ENCODE results near the gene MRPL32. TPM values are rescaled to one million over a fixed set of nuclear protein-coding genes. Genes with fewer than 3 reads are reported as not detected.

Gene MRPL32
- total RNA-seq = 61.0 and 71.0 TPM in 2 replicates

GRCh38 chr7:42931834-42932651, at the start of gene MRPL32, which contains the start of gene PSMA2:
MRPL32 (plus strand) TSS chr7:42932376; CDS start chr7:42932387, 11 bp downstream.
PSMA2 (minus strand) TSS chr7:42932174; CDS start chr7:42932158, 16 bp downstream.

GRCh38 chr7:42911454-42912447, 20.4 kb upstream of the MRPL32 start, which contains the start of gene C7orf25:
C7orf25 (minus strand) TSS chr7:42912070; CDS start chr7:42910900, 1,170 bp downstream.

Other genes with a start within 250 kb of the MRPL32 start
- gene C7orf25, start 20.3 kb upstream of the MRPL32 start, total RNA-seq = 14.4 and 18.8 TPM in 2 replicates
- gene PSMA2, start 202 bp upstream of the MRPL32 start, total RNA-seq = 94.1 and 120 TPM in 2 replicates
- not detected in 2 replicates for gene HECW1, start 180.3 kb downstream of the MRPL32 start, total RNA-seq

Data from cardiac atrium fibroblast (primary cell).